Fibroblast of peridontal ligament (primary cell): ENCODE results near the gene USP22.

ENCODE experiments used
- DNase-seq: peaks from one replicate; pipeline ENCODE4 v3.0.0-alpha.2; 2010; ENCODE audit errors: extremely low read depth

Gene USP22

DNA sequence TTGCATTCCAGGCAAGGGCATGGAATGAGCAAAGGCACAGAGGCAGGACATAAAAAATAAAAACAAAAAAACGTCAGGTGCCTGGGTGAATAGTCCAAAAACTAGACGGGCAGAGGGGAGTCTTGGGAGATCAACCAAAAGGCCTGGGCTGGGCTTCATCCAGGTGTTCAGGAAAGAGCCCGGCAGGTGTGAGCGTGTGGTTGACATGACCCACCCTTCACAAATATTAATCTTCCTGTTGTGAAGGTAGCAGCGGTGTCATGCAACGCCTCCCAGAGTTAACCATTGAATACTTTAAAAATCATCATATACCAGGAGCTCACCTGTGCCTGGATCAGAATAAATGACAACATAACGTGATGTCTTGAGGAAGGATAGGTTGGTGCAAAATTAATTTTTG, 90.6 kb downstream of the USP22 start:
- no peak for DNase-seq
